KOPT-K1 (cell line): ENCODE results near the gene CEP41.

Source experiments
- H3K27ac ChIP-seq: fragments of 200-600 bp; sonication (generic); 2 replicates; pipeline ENCODE4 v1.5.1; 2016; ENCODE audit warnings: antibody characterized with exemption, mild to moderate bottlenecking, low read depth, low read length; ENCODE audit not compliant: poor library complexity, severe bottlenecking
- H3K36me3 ChIP-seq: fragments of 200-600 bp; sonication (generic); 2 replicates; pipeline ENCODE4 v1.5.1; 2017; ENCODE audit warnings: antibody characterized with exemption, mild to moderate bottlenecking, low read length, moderate library complexity; ENCODE audit not compliant: insufficient read depth
- H3K9me3 ChIP-seq: fragments of 200-600 bp; sonication (generic); 2 replicates; pipeline ENCODE4 v1.5.1; 2017; ENCODE audit warnings: antibody characterized with exemption, low read length, mild to moderate bottlenecking; ENCODE audit not compliant: insufficient read depth, poor library complexity, severe bottlenecking

The CEP41 gene

GRCh38 chr7:130436253-130436652 lies 4.6 kb downstream of the CEP41 start:
- Histone ChIP-seq H3K27ac (no peak overlapping the region), H3K36me3 (no peaks in the 10 kb centered on the region; the same call in 1 of the 2 replicates), H3K9me3 (no peaks in the 10 kb centered on the region)

DNA sequence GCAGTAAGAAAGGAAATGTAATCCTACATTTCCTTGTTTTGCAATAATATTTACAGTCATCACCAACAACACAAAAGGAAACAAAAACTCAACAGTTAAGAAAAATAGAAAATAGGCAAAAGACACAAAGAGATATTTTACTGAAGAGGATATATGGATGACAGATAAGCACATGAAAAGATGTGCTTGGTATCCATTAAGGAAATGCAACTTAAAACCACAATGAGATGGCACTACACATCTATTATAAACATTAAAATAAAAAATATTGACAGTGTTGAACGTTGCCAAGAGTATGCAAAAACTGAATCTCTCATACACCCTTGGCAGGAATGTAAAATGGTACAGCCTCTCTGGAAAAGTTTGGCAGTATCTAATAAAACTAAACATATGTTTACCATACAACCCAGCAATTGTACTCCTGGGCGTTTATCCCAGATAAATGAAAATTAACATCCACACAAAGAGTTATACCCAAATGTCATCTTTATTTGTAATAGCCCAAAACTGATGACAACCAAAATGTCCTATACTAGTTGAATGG lies 5.4 kb downstream of the CEP41 start:
- Histone ChIP-seq H3K36me3 (no peaks in the 10 kb centered on the region; the same call in 1 of the 2 replicates), H3K9me3 (no peaks in the 10 kb centered on the region), H3K27ac (no peak overlapping the region)

GRCh38 chr7:130433301-130433700 lies 7.5 kb downstream of the CEP41 start:
- H3K36me3 ChIP-seq, result no peaks in the 10 kb centered on the region; the same call in 1 of the 2 replicates
- H3K9me3 ChIP-seq, result no peaks in the 10 kb centered on the region
- peak overlapping the region; percentile 27 for H3K27ac ChIP-seq

DNA sequence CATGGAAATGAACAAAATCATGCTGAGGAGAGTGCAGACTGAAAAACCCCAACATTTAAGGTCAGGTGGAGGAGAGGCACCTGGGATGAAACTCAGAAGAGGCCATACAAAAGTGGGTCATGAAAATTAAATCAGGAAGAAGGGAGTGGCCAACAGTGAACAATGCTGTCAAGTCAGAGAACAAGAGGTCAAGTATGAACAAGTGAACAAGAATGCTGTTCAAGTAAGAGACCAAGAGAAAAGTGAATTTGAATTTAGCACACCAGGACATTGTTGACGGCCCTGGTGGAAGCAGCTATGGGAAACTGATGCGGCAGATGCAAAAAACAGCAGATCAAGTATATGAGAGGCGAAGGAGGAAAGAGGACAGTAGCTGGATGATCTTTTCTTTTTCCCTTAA lies 7.9 kb downstream of the CEP41 start:
- Histone ChIP-seq H3K27ac (no peak overlapping the region), H3K36me3 (no peaks in the 10 kb centered on the region; the same call in 1 of the 2 replicates), H3K9me3 (no peaks in the 10 kb centered on the region)

- Histone ChIP-seq H3K36me3 (peaks cover 8% of the 10 kb centered on the region), H3K27ac (no peak overlapping the region), H3K9me3 (no peaks in the 10 kb centered on the region)
Measured at GRCh38 chr7:130430841-130431666, 9.8 kb downstream of the CEP41 start.

DNA sequence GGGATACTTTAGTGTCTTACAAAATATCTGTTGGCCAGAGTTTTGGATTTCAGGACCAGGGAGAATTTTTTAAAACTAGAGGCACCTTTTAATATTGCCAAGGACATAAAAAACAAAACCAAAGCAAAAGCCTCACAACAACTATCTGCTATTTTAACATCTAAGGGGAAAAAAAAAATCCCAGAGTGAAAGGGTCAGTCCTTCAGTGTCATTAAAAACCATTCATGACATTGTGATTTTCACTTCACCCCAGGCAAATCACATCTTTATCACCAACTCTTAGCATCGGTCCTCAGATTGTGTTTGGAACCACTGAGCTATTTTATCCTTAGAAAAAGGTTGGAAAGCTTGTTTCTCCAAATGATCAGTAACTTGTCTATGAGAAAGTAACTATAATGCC lies 10.7 kb downstream of the CEP41 start:
- H3K27ac ChIP-seq, result no peak overlapping the region
- H3K36me3 ChIP-seq, result peaks cover 16% of the 10 kb centered on the region
- no peaks in the 10 kb centered on the region for H3K9me3 ChIP-seq

DNA sequence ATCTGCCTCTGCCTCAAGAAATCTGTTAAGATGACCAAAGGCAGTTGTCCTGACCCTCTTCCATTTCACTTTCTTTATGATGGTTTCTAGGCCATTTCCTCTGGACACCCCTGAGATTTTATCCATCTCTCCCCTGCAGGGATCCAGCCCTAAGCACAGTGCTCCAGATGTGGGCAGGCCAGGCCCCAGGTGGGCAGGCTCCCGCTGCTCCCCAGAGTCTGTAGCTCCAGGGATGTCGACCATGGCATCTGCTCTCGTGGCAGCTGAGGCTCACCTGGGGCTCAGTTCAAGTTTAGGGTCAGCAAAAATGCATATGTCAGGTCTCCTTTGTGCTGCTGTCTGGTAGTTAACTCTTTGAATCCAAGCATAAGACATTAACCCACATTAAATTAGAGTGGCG lies 11.8 kb downstream of the CEP41 start:
- H3K27ac ChIP-seq, result no peak overlapping the region
- H3K9me3 ChIP-seq, result no peaks in the 10 kb centered on the region
- H3K36me3 ChIP-seq, result peaks cover 19% of the 10 kb centered on the region

DNA sequence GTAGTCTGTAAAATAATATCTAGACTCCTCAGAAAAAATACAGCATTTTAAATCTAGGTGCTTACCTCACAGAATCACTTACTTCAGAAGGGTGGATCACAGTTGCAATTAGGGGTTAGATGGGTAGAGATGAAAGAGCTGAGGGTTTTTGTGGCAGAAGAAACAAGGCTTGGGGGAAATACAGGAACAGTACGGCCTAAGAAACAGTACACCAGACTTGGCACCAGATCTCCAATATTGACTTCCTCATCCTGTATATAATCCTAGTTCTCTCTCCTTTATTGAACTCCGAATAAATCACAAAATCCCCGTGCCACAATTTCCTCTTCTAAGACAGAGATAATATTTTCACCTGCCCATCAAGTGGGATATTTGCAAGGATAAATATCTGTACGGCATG lies 14.3 kb downstream of the CEP41 start:
- Histone ChIP-seq H3K9me3 (no peaks in the 10 kb centered on the region), H3K36me3 (peaks cover 23% of the 10 kb centered on the region), H3K27ac (no peak overlapping the region)

- H3K9me3 ChIP-seq, result no peaks in the 10 kb centered on the region
- H3K36me3 ChIP-seq, result peaks cover 23% of the 10 kb centered on the region
- H3K27ac ChIP-seq, result no peak overlapping the region
Measured at GRCh38 chr7:130425796-130426195, 15.0 kb downstream of the CEP41 start.

DNA sequence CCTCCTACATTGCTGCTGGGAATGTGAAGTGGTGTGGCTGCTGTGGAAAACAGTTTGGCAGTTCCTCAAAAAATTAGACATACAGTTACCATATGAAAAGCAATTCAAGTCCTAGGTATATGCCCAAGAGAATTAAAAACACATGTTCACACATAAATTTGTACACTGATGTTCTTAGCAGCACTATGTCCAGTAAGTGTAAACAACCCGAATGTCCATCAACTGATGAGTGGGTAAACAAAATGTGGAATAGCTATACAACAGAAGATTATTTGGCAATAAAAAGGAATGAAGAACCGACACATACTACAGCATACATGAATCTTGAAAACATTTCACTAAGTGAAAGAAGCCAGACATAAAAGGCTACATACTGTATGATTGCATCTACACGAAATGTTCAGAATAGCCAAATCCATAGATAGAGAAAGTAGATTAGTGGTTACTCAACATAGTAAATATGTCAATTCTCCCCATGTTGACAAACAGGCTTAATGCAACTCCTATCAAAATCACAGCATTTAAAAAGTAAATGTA lies 17.2 kb downstream of the CEP41 start:
- Histone ChIP-seq H3K36me3 (peaks cover 23% of the 10 kb centered on the region), H3K9me3 (no peaks in the 10 kb centered on the region), H3K27ac (no peak overlapping the region)

- no peak overlapping the region for H3K27ac ChIP-seq
- no peaks in the 10 kb centered on the region for H3K9me3 ChIP-seq
- H3K36me3 ChIP-seq, result peaks cover 16% of the 10 kb centered on the region
Measured at GRCh38 chr7:130421684-130422083, 19.1 kb downstream of the CEP41 start.

DNA sequence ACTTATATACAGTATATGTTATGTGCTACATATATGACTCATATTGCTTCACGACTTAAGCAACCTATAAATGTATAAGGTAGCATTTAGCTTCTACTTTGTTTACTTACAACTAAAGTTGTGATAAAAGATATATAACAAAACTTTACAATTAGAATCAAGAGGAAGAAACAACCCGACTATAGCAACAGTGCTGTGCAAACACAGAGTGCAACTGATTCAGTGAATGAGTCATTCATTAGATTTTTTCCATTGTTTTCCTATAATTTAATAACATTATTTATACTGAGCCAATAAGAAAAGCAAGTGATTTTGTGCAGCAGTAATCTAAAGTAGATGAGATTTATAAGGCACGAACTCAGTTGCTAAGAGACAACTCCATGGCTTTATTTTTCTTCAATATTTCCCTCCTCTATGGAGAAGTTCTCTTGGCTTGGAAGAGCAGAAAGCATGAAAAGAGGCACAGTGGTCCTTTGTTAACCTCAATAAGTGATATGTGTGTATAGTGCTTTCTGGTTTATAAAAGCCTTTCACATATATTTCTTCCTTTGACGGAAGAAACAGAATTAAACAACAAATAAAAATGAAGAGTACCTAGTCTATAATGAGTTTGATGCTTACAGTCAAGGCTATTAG lies 19.8 kb downstream of the CEP41 start:
- Histone ChIP-seq H3K36me3 (peaks cover 16% of the 10 kb centered on the region), H3K9me3 (no peaks in the 10 kb centered on the region), H3K27ac (no peak overlapping the region)

- H3K27ac ChIP-seq, result peak overlapping the region; percentile 30
- peaks cover 5% of the 10 kb centered on the region for H3K36me3 ChIP-seq
- H3K9me3 ChIP-seq, result no peaks in the 10 kb centered on the region
Measured at GRCh38 chr7:130419658-130420057, 21.2 kb downstream of the CEP41 start.

DNA sequence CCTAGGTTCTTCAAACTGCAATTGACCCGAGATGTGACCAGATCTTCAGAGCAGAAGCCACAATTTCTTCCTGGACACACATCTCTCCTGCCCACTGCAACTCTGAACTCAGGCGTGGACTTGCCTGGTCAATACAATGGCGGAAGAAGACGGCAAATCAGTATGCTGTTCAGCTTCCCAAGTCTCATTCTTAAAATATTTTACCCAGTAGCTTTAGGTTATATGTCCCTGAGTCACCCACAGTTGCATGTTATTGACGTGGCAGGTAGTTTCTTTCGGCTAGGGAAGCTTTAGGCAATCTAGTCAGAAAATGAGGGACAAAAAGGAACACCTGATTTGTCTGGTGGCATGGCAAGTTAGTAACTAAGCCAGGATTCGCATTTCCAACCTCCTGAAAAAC lies 22.5 kb downstream of the CEP41 start:
- Histone ChIP-seq H3K27ac (peak overlapping the region; percentile 72), H3K36me3 (no peaks in the 10 kb centered on the region; the same call in 1 of the 2 replicates)

DNA sequence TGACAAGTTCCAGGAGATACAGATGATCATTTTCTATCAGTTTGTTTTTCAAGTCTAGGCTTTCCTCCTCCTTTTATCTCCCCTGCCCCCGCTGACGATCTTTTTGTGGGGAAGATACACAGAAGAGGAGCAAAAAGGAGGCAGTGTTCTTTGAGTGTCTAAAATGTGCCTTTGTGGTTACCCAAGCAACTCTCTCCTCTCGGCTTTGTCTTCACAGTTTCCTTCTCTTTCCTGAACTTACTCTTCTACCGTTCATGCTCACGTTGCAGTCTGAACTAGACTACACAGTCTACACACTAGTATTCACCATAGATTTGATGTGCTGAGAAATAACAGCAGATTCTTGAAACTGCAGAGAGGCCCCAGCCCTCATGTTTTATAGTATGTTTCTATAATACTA lies 23.6 kb downstream of the CEP41 start:
- Histone ChIP-seq H3K27ac (peak overlapping the region; percentile 72), H3K9me3 (no peaks in the 10 kb centered on the region)

More for the DNA sequence above, 22.5 kb downstream of the CEP41 start:
- H3K9me3 ChIP-seq, result no peaks in the 10 kb centered on the region

More for the DNA sequence above, 23.6 kb downstream of the CEP41 start:
- no peaks in the 10 kb centered on the region; the same call in 1 of the 2 replicates for H3K36me3 ChIP-seq
